ENCODE measurements around the gene NID2. TPM values are rescaled to one million over a fixed set of nuclear protein-coding genes. Genes with fewer than 3 reads are reported as not detected.

Gene NID2
- total RNA-seq, 4 donors from 2014 or later: 8.6 to 16.5 (median 11.5) TPM

GRCh38 chr14:52111583-52111982 lies 42.7 kb upstream of the NID2 start:
- H3K9me3 ChIP-seq: no peaks in the 10 kb centered on the region
- H3K27ac ChIP-seq: no peak overlapping the region
- no peak for TF ChIP-seq CTCF (IDR thresholded peaks at IDR 0.05)
- no peak for TF ChIP-seq POLR2A (IDR thresholded peaks at IDR 0.05)
- H3K4me1 ChIP-seq: no peaks in the 10 kb centered on the region
- DNase-seq: no peak
- H3K27me3 ChIP-seq: no peaks in the 10 kb centered on the region
- H3K4me3 ChIP-seq: no peak overlapping the region
- no peaks in the 10 kb centered on the region for H3K36me3 ChIP-seq

- Histone ChIP-seq H3K4me1 (no peaks in the 10 kb centered on the region), H3K9me3 (no peaks in the 10 kb centered on the region), H3K27me3 (no peaks in the 10 kb centered on the region), H3K36me3 (no peaks in the 10 kb centered on the region), H3K27ac (no peak overlapping the region), H3K4me3 (no peak overlapping the region)
- no peak for DNase-seq
- no peak for TF ChIP-seq CTCF (IDR thresholded peaks at IDR 0.05)
- no peak for TF ChIP-seq POLR2A (IDR thresholded peaks at IDR 0.05)
Measured at GRCh38 chr14:52110441-52111086, 41.7 kb upstream of the NID2 start.

GRCh38 chr14:52108823-52109222 lies 40.0 kb upstream of the NID2 start:
- no peak overlapping the region for H3K27ac ChIP-seq

GRCh38 chr14:52106840-52107239 lies 38.0 kb upstream of the NID2 start:
- TF ChIP-seq CTCF (IDR thresholded peaks at IDR 0.05): no peak
- no peak for TF ChIP-seq POLR2A (IDR thresholded peaks at IDR 0.05)
- H3K27ac ChIP-seq: peak overlapping the region in 1 of 4 donors; percentile 17

More at GRCh38 chr14:52108823-52109222, 40.0 kb upstream of the NID2 start:
- no peak overlapping the region for H3K4me3 ChIP-seq
- no peak for DNase-seq
- H3K36me3 ChIP-seq: no peaks in the 10 kb centered on the region
- no peaks in the 10 kb centered on the region for H3K4me1 ChIP-seq
- no peaks in the 10 kb centered on the region for H3K9me3 ChIP-seq
- no peaks in the 10 kb centered on the region for H3K27me3 ChIP-seq
- no peak for TF ChIP-seq CTCF (IDR thresholded peaks at IDR 0.05)
- TF ChIP-seq POLR2A (IDR thresholded peaks at IDR 0.05): no peak

GRCh38 chr14:52103416-52103815 lies 34.6 kb upstream of the NID2 start:
- TF ChIP-seq CTCF (IDR thresholded peaks at IDR 0.05) (no peak), POLR2A (IDR thresholded peaks at IDR 0.05) (no peak)
- Histone ChIP-seq H3K27ac (no peak overlapping the region), H3K27me3 (no peaks in the 10 kb centered on the region), H3K4me3 (no peak overlapping the region), H3K9me3 (no peaks in the 10 kb centered on the region), H3K4me1 (no peaks in the 10 kb centered on the region), H3K36me3 (no peaks in the 10 kb centered on the region)
- no peak for DNase-seq

More at GRCh38 chr14:52106840-52107239, 38.0 kb upstream of the NID2 start:
- no peak for DNase-seq
- no peak overlapping the region for H3K4me3 ChIP-seq
- H3K9me3 ChIP-seq: no peaks in the 10 kb centered on the region
- H3K4me1 ChIP-seq: no peaks in the 10 kb centered on the region
- no peaks in the 10 kb centered on the region for H3K27me3 ChIP-seq
- no peaks in the 10 kb centered on the region for H3K36me3 ChIP-seq
